ENCODE measurements around the gene OR51D1. TPM values are rescaled to one million over a fixed set of nuclear protein-coding genes. Genes with fewer than 3 reads are reported as not detected.

OR51D1 gene
- total and polyA plus RNA-seq, 12 donors = not detected

- no peak overlapping the region for H3K27ac ChIP-seq
- no peaks in the 10 kb centered on the region for H3K9me3 ChIP-seq (replicated peaks in 1 of 3)
- H3K27me3 ChIP-seq = no peaks in the 10 kb centered on the region
- no peaks in the 10 kb centered on the region for H3K36me3 ChIP-seq (replicated peaks in 1 of 2)
- H3K4me1 ChIP-seq (replicated peaks in 1 of 2) = no peaks in the 10 kb centered on the region
- WGBS, 4 donors = 75 to 82% (median 78%) methylated on average over 7 of the region's 7 CpGs
- no peak for DNase-seq
- intact Hi-C loops (cut with DNase I) = no loop called here
- H3K4me3 ChIP-seq = no peak overlapping the region
- TF ChIP-seq POLR2A (IDR thresholded peaks at IDR 0.05) = no peak
- no peak for TF ChIP-seq CTCF (IDR thresholded peaks at IDR 0.05)
Observed at GRCh38 chr11:4641501-4641900, 4.2 kb downstream of the OR51D1 start.

- 65 to 75% (median 73%) methylated on average over 7 of the region's 7 CpGs for WGBS, 4 donors
- Histone ChIP-seq H3K27ac (no peak overlapping the region), H3K36me3 (replicated peaks in 1 of 2) (no peaks in the 10 kb centered on the region), H3K27me3 (no peaks in the 10 kb centered on the region), H3K4me1 (replicated peaks in 1 of 2) (no peaks in the 10 kb centered on the region), H3K9me3 (replicated peaks in 1 of 3) (no peaks in the 10 kb centered on the region), H3K4me3 (no peak overlapping the region)
- intact Hi-C loops (cut with DNase I) = no loop called here
- no peak for DNase-seq
- TF ChIP-seq POLR2A (IDR thresholded peaks at IDR 0.05) (no peak), CTCF (IDR thresholded peaks at IDR 0.05) (no peak)
Observed at GRCh38 chr11:4642043-4642442, 4.8 kb downstream of the OR51D1 start.

- Histone ChIP-seq H3K27me3 (no peaks in the 10 kb centered on the region), H3K36me3 (replicated peaks in 1 of 2) (no peaks in the 10 kb centered on the region), H3K27ac (no peak overlapping the region), H3K4me1 (replicated peaks in 1 of 2) (no peaks in the 10 kb centered on the region), H3K9me3 (replicated peaks in 1 of 3) (no peaks in the 10 kb centered on the region), H3K4me3 (no peak overlapping the region)
- intact Hi-C loops (cut with DNase I) = no loop called here
- TF ChIP-seq CTCF (IDR thresholded peaks at IDR 0.05) (no peak), POLR2A (IDR thresholded peaks at IDR 0.05) (no peak)
- 17 to 23% (median 22%) methylated on average over 5 of the region's 5 CpGs for WGBS, 4 donors
- peak in 3 of 7 donors; percentile 11 to 18 (median 15) for DNase-seq
Observed at GRCh38 chr11:4643076-4643475, 5.8 kb downstream of the OR51D1 start.

- intact Hi-C loops (cut with DNase I) = no loop called here
- H3K4me1 ChIP-seq (replicated peaks in 1 of 2) = no peaks in the 10 kb centered on the region
- no peaks in the 10 kb centered on the region for H3K9me3 ChIP-seq (replicated peaks in 1 of 3)
- no peaks in the 10 kb centered on the region for H3K27me3 ChIP-seq
- no peak for TF ChIP-seq POLR2A (IDR thresholded peaks at IDR 0.05)
- no peak for TF ChIP-seq CTCF (IDR thresholded peaks at IDR 0.05)
- H3K4me3 ChIP-seq = no peak within 1 kb of the TSS
- no peak for DNase-seq
- WGBS, 4 donors = 65 to 91% (median 71%) methylated on average over 2 to 3 of the region's 3 CpGs
- H3K36me3 ChIP-seq (replicated peaks in 1 of 2) = no peaks in the 10 kb centered on the region
- H3K27ac ChIP-seq = no peak within 1 kb of the TSS
Observed at GRCh38 chr11:4643682-4644081, 6.4 kb downstream of the OR51D1 start, which contains the start of gene OR51E1. TSS of gene OR51E1 (plus strand) at chr11:4643982. CDS start at chr11:4652527, 8,545 bp downstream.

Data from adrenal gland (tissue), 12 donors.